22Rv1 (cell line): Measurements from ENCODE around the gene EFNA3.

ENCODE experiments used
- ZFX ChIP-seq: fragments of 450-650 bp; IDR thresholded peaks from 2 replicates; pipeline ENCODE4 v1.6.1; 2017; ENCODE audit warnings: antibody characterized with exemption, borderline replicate concordance
- TF ChIP-seq, protein P1 (sequence below): fragments of 450-650 bp; IDR thresholded peaks from 2 replicates; pipeline ENCODE4 v1.5.1; 2017; ENCODE audit warnings: mild to moderate bottlenecking

DNA sequence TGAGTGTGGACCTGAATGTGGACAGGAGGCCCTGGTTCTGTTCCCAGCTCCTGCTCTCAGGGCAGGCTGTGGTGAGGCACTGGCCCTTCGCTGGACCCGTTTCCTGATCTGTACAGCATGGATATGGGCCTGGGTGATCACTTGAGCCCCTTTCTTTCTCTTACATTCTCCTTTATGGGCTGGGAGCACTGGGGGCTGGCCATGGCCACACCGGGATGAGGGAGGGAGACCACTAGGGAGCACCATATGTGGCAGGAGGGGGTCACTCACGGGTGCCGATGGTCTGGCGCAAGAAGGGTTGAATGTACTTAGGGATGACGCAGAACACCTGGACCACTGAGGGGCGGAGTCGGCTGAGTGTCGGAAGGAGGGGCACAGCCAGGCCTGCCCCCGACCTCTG lies 47.7 kb upstream of the EFNA3 start:
- TF ChIP-seq, protein P1, sequence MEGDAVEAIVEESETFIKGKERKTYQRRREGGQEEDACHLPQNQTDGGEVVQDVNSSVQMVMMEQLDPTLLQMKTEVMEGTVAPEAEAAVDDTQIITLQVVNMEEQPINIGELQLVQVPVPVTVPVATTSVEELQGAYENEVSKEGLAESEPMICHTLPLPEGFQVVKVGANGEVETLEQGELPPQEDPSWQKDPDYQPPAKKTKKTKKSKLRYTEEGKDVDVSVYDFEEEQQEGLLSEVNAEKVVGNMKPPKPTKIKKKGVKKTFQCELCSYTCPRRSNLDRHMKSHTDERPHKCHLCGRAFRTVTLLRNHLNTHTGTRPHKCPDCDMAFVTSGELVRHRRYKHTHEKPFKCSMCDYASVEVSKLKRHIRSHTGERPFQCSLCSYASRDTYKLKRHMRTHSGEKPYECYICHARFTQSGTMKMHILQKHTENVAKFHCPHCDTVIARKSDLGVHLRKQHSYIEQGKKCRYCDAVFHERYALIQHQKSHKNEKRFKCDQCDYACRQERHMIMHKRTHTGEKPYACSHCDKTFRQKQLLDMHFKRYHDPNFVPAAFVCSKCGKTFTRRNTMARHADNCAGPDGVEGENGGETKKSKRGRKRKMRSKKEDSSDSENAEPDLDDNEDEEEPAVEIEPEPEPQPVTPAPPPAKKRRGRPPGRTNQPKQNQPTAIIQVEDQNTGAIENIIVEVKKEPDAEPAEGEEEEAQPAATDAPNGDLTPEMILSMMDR, result no peak
- TF ChIP-seq ZFX, result no peak
